Ovary (tissue), 9 donors: ENCODE results near the gene CAB39L. TPM values are rescaled to one million over a fixed set of nuclear protein-coding genes. Genes with fewer than 3 reads are reported as not detected.

Experiments used
- DNase-seq, 5 donors: peaks; one replicate each; pipeline ENCODE4 v3.0.0-alpha.2; 2019 to 2020
- H3K27ac ChIP-seq, 2 donors: fragments of 200-600 bp; one replicate each; pipeline versions ENCODE4 v1.5.1 to v1.8.0; 2019 to 2022
- H3K27me3 ChIP-seq: fragments of 200-600 bp; one replicate; pipeline ENCODE4 v1.8.0; 2022
- H3K36me3 ChIP-seq: fragments of 200-600 bp; sonication (generic); one replicate; pipeline ENCODE4 v1.5.1; 2019
- H3K4me1 ChIP-seq: one replicate; pipeline ENCODE4 v1.8.1; 2013; ENCODE audit warnings: mild to moderate bottlenecking, moderate library complexity; ENCODE audit not compliant: insufficient read depth
- H3K4me3 ChIP-seq: fragments of 200-600 bp; sonication (generic); one replicate; pipeline ENCODE4 v1.5.1; 2017
- H3K9me3 ChIP-seq, 2 donors: fragments of 200-600 bp in 1 of 2; sonication (generic) in 1 of 2; one replicate each; pipeline versions ENCODE4 v1.5.1 to v1.8.1; 2013 to 2019; ENCODE audit warnings: mild to moderate bottlenecking in 1 of 2, moderate library complexity in 1 of 2
- CTCF ChIP-seq, 3 donors: fragments of 450-650 bp in 2 of 3; fragments of 200-600 bp in 1 of 3; IDR thresholded peaks; one replicate each; pipeline versions ENCODE4 v1.5.1 to v1.8.0; 2016 to 2022; ENCODE audit warnings: antibody characterized with exemption in 3 of 3, mild to moderate bottlenecking in 1 of 3
- EP300 ChIP-seq: sonication (generic); formaldehyde crosslinking; IDR thresholded peaks from one replicate; pipeline ENCODE4 v1.6.1; 2017; ENCODE audit warnings: antibody characterized with exemption
- POLR2A ChIP-seq: fragments of 450-650 bp; IDR thresholded peaks from one replicate; pipeline ENCODE4 v1.6.1; 2017; ENCODE audit warnings: antibody characterized with exemption, mild to moderate bottlenecking, moderate library complexity
- WGBS, 3 donors: extraction: QIAGEN DNeasy Blood & Tissue Kit in 1 of 3; methylation state at CpG; one replicate each; pipeline versions ENCODE4 v1.1.5 to v1.1.7; 2013 to 2017; 5-methylcytosine and 5-hydroxymethylcytosine counted together
- intact Hi-C, 4 donors: fragments of 100-400 bp; cut with DNase I; formaldehyde crosslinking; loops; one replicate each; pipeline versions ENCODE4 v1.11.0 to v1.15.1; 2022 to 2023
- polyA plus RNA-seq, 2 donors: library from polyadenylated mRNA; stranded (reverse); fragments of 200-250 nt in 1 of 2; fragments of 350-450 nt in 1 of 2; fragmentation: Illumina TruSeq in 1 of 2; extraction: RNeasy Lipid Tissue Mini Kit (QIAGEN cat#74804) in 1 of 2; gene quantifications; one replicate each; pipeline ENCODE4 v1.2.3, GENCODE V29; 2013 to 2014
- total RNA-seq, 7 donors: library from RNA; depleted of rRNA in 2 of 7; stranded (reverse); fragments of >200 nt in 2 of 7; fragmentation: NEBNext Ultra II Directional in 3 of 7; extraction: Animal tissue kit (Norgen Biotek cat#: 25700) in 3 of 7; gene quantifications; one replicate each; pipeline versions ENCODE4 v1.1.0 to v1.2.4, GENCODE V29; 2016 to 2023
- donor health status: DM: no; HTN: no; CAD: no; lungs with moderate emphysema.
- donor health status: DM: no; HTN: no; CAD: no.
- donor health status: Bipolar disorder and iron deficiency.
- donor health status: DM: yes; HTN: yes; CAD: no.
- donor health status: DM: no; HTN: no; CAD: no.
- donor health status: DM: yes; HTN: yes; CAD: no.

Gene CAB39L
- total and polyA plus RNA-seq, 9 donors: 15.9 to 42.7 (median 24.7) TPM

GRCh38 chr13:49472186-49472585, 28.3 kb upstream of the CAB39L start:
- 12 to 23% (median 16%) methylated on average over 1 of the region's 1 CpG for WGBS, 3 donors
- H3K27me3 ChIP-seq: no peaks in the 10 kb centered on the region
- TF ChIP-seq EP300: no peak
- no peak for TF ChIP-seq POLR2A
- TF ChIP-seq CTCF (IDR thresholded peaks at IDR 0.05): no peak
- no peaks in the 10 kb centered on the region for H3K9me3 ChIP-seq
- H3K4me1 ChIP-seq: no peaks in the 10 kb centered on the region
- H3K27ac ChIP-seq: no peak overlapping the region
- intact Hi-C loops: no loop called here
- no peaks in the 10 kb centered on the region for H3K36me3 ChIP-seq
- DNase-seq: no peak
- H3K4me3 ChIP-seq: no peak overlapping the region

GRCh38 chr13:49466292-49466838, 22.5 kb upstream of the CAB39L start:
- H3K9me3 ChIP-seq: peaks cover 0 to 9% of the 10 kb centered on the region in 2 donors
- H3K27ac ChIP-seq: no peak overlapping the region
- no peaks in the 10 kb centered on the region for H3K27me3 ChIP-seq
- no peak for DNase-seq
- H3K4me3 ChIP-seq: no peak overlapping the region
- H3K36me3 ChIP-seq: no peaks in the 10 kb centered on the region
- intact Hi-C loops: no loop called here
- no peak for TF ChIP-seq EP300
- TF ChIP-seq CTCF (IDR thresholded peaks at IDR 0.05): no peak
- no peak for TF ChIP-seq POLR2A
- WGBS, 3 donors: 82 to 89% (median 84%) methylated on average over 5 of the region's 5 CpGs
- no peaks in the 10 kb centered on the region for H3K4me1 ChIP-seq

- DNase-seq: no peak
- intact Hi-C loops: no loop called here
- H3K36me3 ChIP-seq: no peaks in the 10 kb centered on the region
- no peaks in the 10 kb centered on the region for H3K4me1 ChIP-seq
- H3K27me3 ChIP-seq: no peaks in the 10 kb centered on the region
- peaks cover 0 to 9% of the 10 kb centered on the region in 2 donors for H3K9me3 ChIP-seq
- no peak overlapping the region for H3K27ac ChIP-seq
- H3K4me3 ChIP-seq: no peak overlapping the region
- WGBS, 3 donors: 89 to 95% (median 91%) methylated on average over 4 of the region's 4 CpGs
- TF ChIP-seq POLR2A: no peak
- TF ChIP-seq CTCF (IDR thresholded peaks at IDR 0.05): no peak
- no peak for TF ChIP-seq EP300
Observed at GRCh38 chr13:49464621-49465325, 20.9 kb upstream of the CAB39L start.

GRCh38 chr13:49464085-49464484, 20.2 kb upstream of the CAB39L start:
- H3K27ac ChIP-seq: no peak overlapping the region
- intact Hi-C loops: no loop called here

More at GRCh38 chr13:49464085-49464484, 20.2 kb upstream of the CAB39L start:
- TF ChIP-seq CTCF (IDR thresholded peaks at IDR 0.05): no peak
- TF ChIP-seq EP300: no peak
- H3K27me3 ChIP-seq: no peaks in the 10 kb centered on the region
- H3K4me3 ChIP-seq: no peak overlapping the region
- peaks cover 0 to 9% of the 10 kb centered on the region in 2 donors for H3K9me3 ChIP-seq
- H3K4me1 ChIP-seq: no peaks in the 10 kb centered on the region
- no peak for DNase-seq
- H3K36me3 ChIP-seq: no peaks in the 10 kb centered on the region
- 79 to 91% (median 80%) methylated on average over 1 of the region's 1 CpG for WGBS, 3 donors
